Measurements from ENCODE around the gene ZSWIM4.
A peak's percentile ranks its signal among the peaks of the same experiment; 100 is the strongest.

The ZSWIM4 gene

DNA sequence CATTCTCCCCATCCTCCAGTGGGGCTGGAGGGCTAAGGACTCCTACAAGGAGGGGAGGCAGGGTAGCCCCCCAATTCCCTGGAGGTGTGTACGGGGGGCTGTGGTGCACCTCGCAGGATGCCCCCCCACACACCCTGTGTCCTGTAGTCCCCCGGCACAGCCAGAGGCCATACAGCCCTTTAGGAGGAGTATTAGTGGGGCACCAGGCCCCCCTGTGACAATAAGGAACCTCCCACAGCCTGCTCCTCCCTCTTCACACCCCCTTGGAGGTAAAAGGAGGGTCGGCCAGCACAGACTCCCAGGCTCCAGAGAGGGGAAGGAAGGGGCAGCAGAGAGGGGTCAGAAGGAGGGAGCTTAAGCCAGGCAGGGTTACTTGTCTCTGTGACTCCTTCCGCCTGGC lies 81.6 kb downstream of the ZSWIM4 start, which contains the start of gene NANOS3:
NANOS3 (plus strand) TSS at position 301 of the 400 bp plus-strand sequence. CDS start 115 bp downstream, outside the sequence.
- DNase-seq = no peak

DNA sequence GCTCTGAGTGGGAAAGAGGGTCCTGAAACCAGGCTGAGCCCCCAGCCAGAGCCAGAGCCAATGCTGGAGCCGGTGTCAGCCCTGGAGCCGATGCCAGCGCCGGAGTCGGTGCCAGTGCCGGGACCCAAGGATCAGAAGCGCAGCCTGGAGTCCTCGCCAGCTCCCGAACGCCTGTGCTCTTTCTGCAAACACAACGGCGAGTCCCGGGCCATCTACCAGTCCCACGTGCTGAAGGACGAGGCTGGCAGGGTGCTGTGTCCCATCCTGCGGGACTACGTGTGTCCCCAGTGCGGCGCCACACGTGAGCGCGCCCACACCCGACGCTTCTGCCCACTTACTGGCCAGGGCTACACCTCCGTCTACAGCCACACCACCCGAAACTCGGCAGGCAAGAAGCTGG lies 82.1 kb downstream of the ZSWIM4 start:
- DNase-seq = no peak

DNA sequence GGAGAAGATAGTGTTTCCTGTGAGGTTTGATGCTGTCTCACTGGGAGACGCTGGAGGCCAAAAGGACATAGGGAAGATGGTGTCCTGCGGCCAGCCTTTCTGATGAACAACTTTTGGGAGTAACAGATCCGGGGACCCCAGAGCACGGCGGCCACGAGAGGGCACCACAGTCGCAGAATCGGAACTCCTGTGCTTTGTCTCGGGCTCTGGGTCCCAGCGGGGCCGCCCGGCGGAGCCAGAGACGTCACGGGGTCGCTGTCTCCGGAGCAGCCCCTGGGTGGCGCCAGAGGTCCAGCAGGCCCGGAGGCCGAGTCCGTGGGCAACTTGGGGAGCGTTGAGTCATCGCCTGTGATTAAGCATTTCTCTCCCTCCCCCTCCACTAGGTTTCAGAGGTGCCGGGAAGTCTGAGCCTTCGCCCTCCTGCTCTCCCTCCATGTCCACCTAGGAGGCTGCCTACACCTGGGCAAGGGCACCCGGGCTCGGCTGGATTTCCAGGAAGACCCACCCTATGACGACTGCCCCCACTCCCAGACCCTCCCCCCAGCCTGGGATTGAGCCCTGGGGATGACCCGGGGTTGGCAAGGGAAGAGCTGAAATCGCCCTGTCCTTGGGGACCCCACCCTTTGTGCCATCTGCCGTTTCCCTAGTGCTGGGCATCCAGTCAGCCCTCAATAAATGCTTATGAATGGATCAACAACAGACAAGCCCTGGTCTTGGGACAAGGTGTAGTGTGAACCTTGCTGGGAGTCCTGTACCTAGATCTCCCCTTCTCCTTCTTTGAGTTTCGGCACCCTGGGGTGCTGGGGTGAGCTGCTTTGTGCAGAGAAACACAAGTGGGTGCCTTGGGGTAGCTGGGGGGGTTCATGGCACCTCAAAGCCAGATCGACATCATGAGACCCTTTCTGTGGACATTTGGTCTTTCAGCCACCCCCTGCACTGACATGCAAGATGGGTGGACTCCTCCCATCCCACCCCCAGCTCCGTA lies 85.1 kb downstream of the ZSWIM4 start:
- peak; percentile 68 to 79 for DNase-seq

DNA sequence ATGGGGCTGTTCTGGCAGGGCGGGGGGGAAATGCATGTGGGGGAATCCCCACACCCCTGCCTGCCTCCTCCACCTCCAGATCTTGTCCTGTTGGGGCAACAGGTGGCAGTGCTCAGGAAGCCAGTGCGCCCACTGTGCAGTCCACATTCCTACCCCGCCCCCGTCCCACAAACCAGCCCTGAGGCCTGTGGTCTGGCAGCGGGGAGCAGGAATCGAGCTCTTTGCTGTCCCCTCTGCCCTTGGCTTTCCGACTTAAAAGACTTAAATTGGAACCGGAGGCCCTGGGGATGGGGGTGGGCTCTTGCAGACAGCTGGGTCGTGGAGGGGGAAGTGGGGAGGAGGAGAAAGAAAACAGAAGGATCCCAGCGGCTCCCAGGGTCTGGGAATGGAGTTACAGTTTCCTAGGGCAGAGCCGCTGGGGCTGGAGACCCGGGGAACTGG lies 86.0 kb downstream of the ZSWIM4 start:
- DNase-seq = no peak
